Measurements from ENCODE around the gene MBOAT1. TPM values are rescaled to one million over a fixed set of nuclear protein-coding genes. Genes with fewer than 3 reads are reported as not detected.

The MBOAT1 gene
- total and polyA plus RNA-seq, 5 experiments from 2014 or later: 0.14 to 3.5 (median 0.60) TPM

GRCh38 chr6:20128018-20128417 is 84.3 kb downstream of the MBOAT1 start:
- H3K4me3 Mint-ChIP-seq: no peak overlapping the region
- H3K9me3 Mint-ChIP-seq: peaks cover 0 to 2% (median 0%) of the 10 kb centered on the region in 9 donors
- no peak overlapping the region for H3K27ac Mint-ChIP-seq
- POLR2A ChIA-PET: no interaction called here
- ATAC-seq (no peak), DNase-seq (no peak)
- H3K36me3 Mint-ChIP-seq: peaks cover 0 to 5% (median 0%) of the 10 kb centered on the region in 3 donors
- peaks cover 0 to 4% (median 3%) of the 10 kb centered on the region in 4 donors for H3K4me1 Mint-ChIP-seq
- peaks cover 0 to 4% (median 0%) of the 10 kb centered on the region in 5 donors for H3K27me3 Mint-ChIP-seq

GRCh38 chr6:20126789-20127653 is 85.2 kb downstream of the MBOAT1 start:
- Mint-ChIP-seq H3K36me3 (peaks cover 0 to 5% (median 0%) of the 10 kb centered on the region in 3 donors), H3K4me3 (no peak overlapping the region), H3K9me3 (peaks cover 0 to 2% (median 0%) of the 10 kb centered on the region in 9 donors), H3K4me1 (peaks cover 0 to 4% (median 3%) of the 10 kb centered on the region in 4 donors), H3K27me3 (peaks cover 0 to 4% (median 0%) of the 10 kb centered on the region in 5 donors), H3K27ac (peak overlapping the region in 1 of 10 donors; percentile 56)
- DNase-seq (peak; percentile 8 to 68 (median 48)), ATAC-seq (peak; percentile 42 to 52)
- POLR2A ChIA-PET: no interaction called here

GRCh38 chr6:20126102-20126752 is 86.0 kb downstream of the MBOAT1 start:
- Mint-ChIP-seq H3K4me3 (no peak overlapping the region), H3K27ac (no peak overlapping the region), H3K27me3 (peaks cover 0 to 4% (median 0%) of the 10 kb centered on the region in 5 donors), H3K36me3 (peaks cover 0 to 5% (median 0%) of the 10 kb centered on the region in 3 donors), H3K9me3 (peaks cover 0 to 2% (median 0%) of the 10 kb centered on the region in 9 donors), H3K4me1 (peaks cover 0 to 4% (median 3%) of the 10 kb centered on the region in 4 donors)
- no peak for DNase-seq
- POLR2A ChIA-PET: no interaction called here
- ATAC-seq: no peak

DNA sequence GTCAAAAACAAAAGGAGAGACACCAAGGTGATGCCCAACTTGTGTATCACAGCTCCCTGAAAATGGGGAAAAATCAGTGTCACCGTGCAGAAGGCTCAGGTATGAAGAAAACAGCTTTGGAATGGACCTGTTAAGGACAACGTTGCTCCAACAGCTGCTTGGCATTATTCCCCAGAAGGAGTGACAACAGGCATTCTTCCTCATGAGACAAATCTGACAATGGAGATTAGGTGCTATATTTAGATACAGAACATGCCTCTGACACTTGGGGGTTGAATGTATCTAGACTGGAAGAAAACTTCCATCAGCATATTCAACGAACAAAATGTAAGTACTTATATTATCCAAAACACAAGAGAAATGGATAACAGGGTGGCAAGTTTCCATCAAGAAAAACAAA is 87.7 kb downstream of the MBOAT1 start:
- no peak overlapping the region for H3K27ac Mint-ChIP-seq
- POLR2A ChIA-PET: no interaction called here
- no peaks in the 10 kb centered on the region for H3K9me3 Mint-ChIP-seq
- H3K27me3 Mint-ChIP-seq: peaks cover 0 to 4% (median 0%) of the 10 kb centered on the region in 5 donors
- H3K4me1 Mint-ChIP-seq: peaks cover 0 to 4% (median 3%) of the 10 kb centered on the region in 4 donors
- ATAC-seq (no peak), DNase-seq (no peak)
- no peak overlapping the region for H3K4me3 Mint-ChIP-seq
- peaks cover 0 to 5% (median 0%) of the 10 kb centered on the region in 3 donors for H3K36me3 Mint-ChIP-seq

GRCh38 chr6:20119485-20119884 is 92.8 kb downstream of the MBOAT1 start:
- no peaks in the 10 kb centered on the region for H3K9me3 Mint-ChIP-seq
- DNase-seq: no peak
- H3K36me3 Mint-ChIP-seq: peaks cover 0 to 9% (median 0%) of the 10 kb centered on the region in 3 donors
- no peaks in the 10 kb centered on the region for H3K4me1 Mint-ChIP-seq
- POLR2A ChIA-PET: no interaction called here
- no peak overlapping the region for H3K27ac Mint-ChIP-seq
- H3K27me3 Mint-ChIP-seq: no peaks in the 10 kb centered on the region
- ATAC-seq: no peak
- H3K4me3 Mint-ChIP-seq: no peak overlapping the region

DNA sequence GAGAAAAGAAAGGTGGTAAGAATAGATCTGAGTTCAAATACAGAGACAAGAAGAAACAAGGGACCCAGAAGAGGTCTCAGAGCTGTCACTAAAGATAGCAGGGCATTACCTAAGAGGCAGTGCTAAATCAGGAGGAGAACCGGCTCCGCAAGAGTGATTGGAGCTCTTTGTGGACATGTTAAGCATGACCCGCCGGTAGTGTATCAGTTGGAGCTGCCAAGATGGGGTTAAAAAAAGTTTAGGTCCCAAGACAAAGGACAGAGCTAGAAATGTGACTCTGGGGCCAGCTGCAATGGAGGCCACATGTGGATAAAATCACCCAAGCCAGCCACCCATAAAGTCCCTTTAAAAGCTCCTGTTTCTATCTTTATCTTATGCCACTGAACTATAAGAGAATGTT is 93.4 kb downstream of the MBOAT1 start:
- Mint-ChIP-seq H3K36me3 (peaks cover 0 to 9% (median 0%) of the 10 kb centered on the region in 3 donors), H3K4me3 (no peak overlapping the region), H3K27me3 (no peaks in the 10 kb centered on the region), H3K9me3 (no peaks in the 10 kb centered on the region), H3K4me1 (no peaks in the 10 kb centered on the region), H3K27ac (no peak overlapping the region)
- POLR2A ChIA-PET: no interaction called here
- DNase-seq (no peak), ATAC-seq (no peak)

DNA sequence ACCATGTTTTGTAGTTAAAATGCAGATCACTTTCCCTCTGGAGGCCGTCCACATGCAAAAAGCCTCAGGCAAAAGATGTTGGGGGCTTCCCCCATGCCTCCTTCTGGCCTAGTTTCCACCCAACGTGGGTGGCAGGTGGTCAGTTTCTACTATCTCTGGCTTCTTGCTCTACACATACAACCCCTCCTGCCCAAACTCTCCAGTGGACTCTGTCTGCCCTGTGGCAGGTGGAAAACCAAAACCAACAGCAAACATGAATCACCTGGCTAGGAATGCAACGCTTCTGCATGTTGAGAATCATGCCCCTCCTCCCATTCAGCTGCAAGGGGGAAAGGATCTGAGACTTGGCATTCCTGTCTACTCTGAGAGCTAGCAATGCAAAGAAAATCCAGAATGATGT is 94.8 kb downstream of the MBOAT1 start:
- no peak for DNase-seq
- Mint-ChIP-seq H3K27me3 (no peaks in the 10 kb centered on the region), H3K27ac (no peak overlapping the region), H3K4me3 (no peak overlapping the region), H3K36me3 (peaks cover 0 to 6% (median 0%) of the 10 kb centered on the region in 3 donors), H3K4me1 (no peaks in the 10 kb centered on the region), H3K9me3 (no peaks in the 10 kb centered on the region)
- no peak for ATAC-seq
- POLR2A ChIA-PET: no interaction called here

DNA sequence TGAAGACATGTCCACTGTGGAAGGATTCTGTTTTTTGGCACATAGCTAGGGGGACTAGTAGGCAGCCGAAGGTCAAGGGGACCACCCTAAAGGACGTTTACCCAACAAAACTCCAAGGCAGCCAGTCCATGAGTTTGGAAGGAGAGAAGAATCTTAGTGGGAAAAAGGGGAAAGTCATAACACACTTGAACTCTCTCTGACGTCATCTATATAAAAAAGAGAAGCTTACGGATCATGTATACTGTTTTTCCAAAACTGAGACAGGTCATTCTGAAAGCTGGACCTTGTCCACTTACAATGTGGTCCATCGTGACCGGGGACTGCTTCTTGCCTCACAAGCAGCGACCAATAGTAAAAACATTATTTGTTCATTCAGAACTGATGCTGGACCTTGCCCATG is 95.5 kb downstream of the MBOAT1 start:
- H3K4me1 Mint-ChIP-seq: no peaks in the 10 kb centered on the region
- no peaks in the 10 kb centered on the region for H3K9me3 Mint-ChIP-seq
- peaks cover 0 to 6% (median 0%) of the 10 kb centered on the region in 3 donors for H3K36me3 Mint-ChIP-seq
- no peaks in the 10 kb centered on the region for H3K27me3 Mint-ChIP-seq
- POLR2A ChIA-PET: no interaction called here
- ATAC-seq: no peak
- H3K27ac Mint-ChIP-seq: no peak overlapping the region
- no peak overlapping the region for H3K4me3 Mint-ChIP-seq
- no peak for DNase-seq

DNA sequence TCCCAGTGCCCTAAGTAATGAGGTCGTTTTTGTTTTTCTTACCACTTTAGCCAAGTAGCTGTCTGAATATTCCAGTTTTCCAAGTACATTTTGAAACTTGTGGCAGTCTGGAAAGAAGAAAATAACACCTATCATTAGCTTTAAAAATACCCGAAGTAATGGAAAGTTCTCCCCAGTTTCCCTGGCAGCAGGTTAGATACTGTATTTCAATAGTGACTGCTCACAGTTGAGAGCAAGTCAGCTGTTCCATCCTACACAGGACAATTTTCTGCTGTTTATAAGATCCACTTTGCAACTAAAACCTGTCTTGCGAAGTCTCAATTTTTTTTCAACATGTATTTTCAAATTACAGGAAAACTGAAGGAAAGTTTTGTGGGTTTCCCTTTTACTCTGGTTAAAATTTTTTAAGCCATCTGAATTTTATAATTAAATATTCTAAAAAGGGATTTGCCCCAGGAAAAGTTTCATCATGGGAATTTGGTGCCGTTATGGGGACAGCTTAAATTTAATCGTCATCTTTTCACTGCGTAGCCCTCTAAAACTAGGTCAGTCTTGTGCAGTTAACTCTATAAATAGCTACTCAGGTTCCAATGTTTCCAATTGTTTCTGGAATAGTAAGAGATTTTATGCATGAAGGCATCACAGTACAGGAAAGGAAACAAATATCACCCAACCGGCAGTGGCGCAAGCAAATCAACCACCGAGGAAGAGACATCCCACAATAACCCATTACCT is 96.9 kb downstream of the MBOAT1 start:
- no peak for DNase-seq
- no peaks in the 10 kb centered on the region for H3K27me3 Mint-ChIP-seq
- H3K9me3 Mint-ChIP-seq: no peaks in the 10 kb centered on the region
- POLR2A ChIA-PET: no interaction called here
- H3K4me1 Mint-ChIP-seq: no peaks in the 10 kb centered on the region
- no peak for ATAC-seq
- peaks cover 0 to 6% (median 0%) of the 10 kb centered on the region in 3 donors for H3K36me3 Mint-ChIP-seq
- no peak overlapping the region for H3K27ac Mint-ChIP-seq
- H3K4me3 Mint-ChIP-seq: no peak overlapping the region

- Mint-ChIP-seq H3K4me3 (no peak overlapping the region), H3K27ac (no peak overlapping the region), H3K4me1 (peaks cover 0 to 2% (median 0%) of the 10 kb centered on the region in 4 donors), H3K36me3 (peaks cover 0 to 6% (median 6%) of the 10 kb centered on the region in 3 donors), H3K27me3 (no peaks in the 10 kb centered on the region), H3K9me3 (no peaks in the 10 kb centered on the region)
- POLR2A ChIA-PET: no interaction called here
- ATAC-seq (no peak), DNase-seq (no peak)
These were observed 98.5 kb downstream of the MBOAT1 start for GRCh38 chr6:20113649-20114224.

GRCh38 chr6:20112841-20113240 is 99.4 kb downstream of the MBOAT1 start:
- POLR2A ChIA-PET: no interaction called here

GRCh38 chr6:20112241-20112640 is 100.0 kb downstream of the MBOAT1 start:
- H3K36me3 Mint-ChIP-seq: peaks cover 0 to 6% (median 6%) of the 10 kb centered on the region in 3 donors
- H3K4me1 Mint-ChIP-seq: peaks cover 0 to 2% (median 0%) of the 10 kb centered on the region in 4 donors
- H3K27ac Mint-ChIP-seq: no peak overlapping the region
- ATAC-seq (no peak), DNase-seq (no peak)
- POLR2A ChIA-PET: no interaction called here
- H3K27me3 Mint-ChIP-seq: no peaks in the 10 kb centered on the region
- no peak overlapping the region for H3K4me3 Mint-ChIP-seq
- no peaks in the 10 kb centered on the region for H3K9me3 Mint-ChIP-seq

More at GRCh38 chr6:20112841-20113240, 99.4 kb downstream of the MBOAT1 start:
- DNase-seq (no peak), ATAC-seq (no peak)
- Mint-ChIP-seq H3K27ac (no peak overlapping the region), H3K4me3 (no peak overlapping the region), H3K4me1 (peaks cover 0 to 2% (median 0%) of the 10 kb centered on the region in 4 donors), H3K27me3 (no peaks in the 10 kb centered on the region), H3K9me3 (no peaks in the 10 kb centered on the region), H3K36me3 (peaks cover 0 to 6% (median 6%) of the 10 kb centered on the region in 3 donors)
